Left renal cortex interstitium (tissue), 4 donors: ENCODE data around the gene LRRIQ1. TPM values are rescaled to one million over a fixed set of nuclear protein-coding genes. Genes with fewer than 3 reads are reported as not detected.
"Not testable (repeated sequence)": the region's sequence is repeated elsewhere in the genome, so short reads cannot be mapped to it uniquely, and the experiment has no call there.

Experiments
- DNase-seq, 4 donors: peaks; one replicate each; pipeline ENCODE4 v3.0.0-alpha.2; 2013; ENCODE audit warnings: low read depth in 4 of 4, low spot score in 2 of 4, missing footprints in 1 of 4
- polyA plus RNA-seq, 4 donors: library from polyadenylated mRNA; unstranded; fragments of 120-200 nt; gene quantifications; one replicate each; pipeline ENCODE4 v1.2.1, GENCODE V29; 2013; ENCODE audit not compliant: insufficient read length in 4 of 4

The LRRIQ1 gene
- polyA plus RNA-seq, 4 donors = 27.8 to 46.8 (median 37.2) TPM

- no peak for DNase-seq
Measured at GRCh38 chr12:85186236-85186635, 150.1 kb downstream of the LRRIQ1 start.

GRCh38 chr12:85188619-85189018 is 152.5 kb downstream of the LRRIQ1 start:
- DNase-seq = no peak

- no peak for DNase-seq
Measured at GRCh38 chr12:85190728-85191127, 154.6 kb downstream of the LRRIQ1 start.

GRCh38 chr12:85203809-85204208 is 167.7 kb downstream of the LRRIQ1 start:
- DNase-seq = not testable (repeated sequence)

GRCh38 chr12:85206543-85206942 is 170.4 kb downstream of the LRRIQ1 start:
- DNase-seq = no peak

- DNase-seq = not testable (repeated sequence)
Measured at GRCh38 chr12:85224339-85224738, 188.2 kb downstream of the LRRIQ1 start.

- no peak for DNase-seq
Measured at GRCh38 chr12:85225501-85225900, 189.3 kb downstream of the LRRIQ1 start.

GRCh38 chr12:85237327-85237726 is 201.2 kb downstream of the LRRIQ1 start:
- DNase-seq = no peak

GRCh38 chr12:85244561-85244960 is 208.4 kb downstream of the LRRIQ1 start:
- DNase-seq = no peak

GRCh38 chr12:85253853-85254252 is 217.7 kb downstream of the LRRIQ1 start:
- DNase-seq = no peak

GRCh38 chr12:85257671-85258070 is 221.5 kb downstream of the LRRIQ1 start:
- no peak for DNase-seq

- DNase-seq = no peak
Measured at GRCh38 chr12:85260447-85260846, 224.3 kb downstream of the LRRIQ1 start.

- DNase-seq = no peak
Measured at GRCh38 chr12:85260896-85261295, 224.7 kb downstream of the LRRIQ1 start.

GRCh38 chr12:85266356-85266755 is 230.2 kb downstream of the LRRIQ1 start:
- DNase-seq = no peak

- DNase-seq = no peak
Measured at GRCh38 chr12:85273381-85274314, 237.5 kb downstream of the LRRIQ1 start.

GRCh38 chr12:85274315-85274651 is 238.1 kb downstream of the LRRIQ1 start:
- DNase-seq = no peak

- DNase-seq = no peak
Measured at GRCh38 chr12:85275374-85275773, 239.2 kb downstream of the LRRIQ1 start.

- no peak for DNase-seq
Measured at GRCh38 chr12:85277191-85277590, 241.0 kb downstream of the LRRIQ1 start.

GRCh38 chr12:85277900-85278597 is 241.9 kb downstream of the LRRIQ1 start:
- no peak for DNase-seq

GRCh38 chr12:85278598-85279448 is 242.7 kb downstream of the LRRIQ1 start:
- no peak for DNase-seq
